Subcutaneous adipose tissue (tissue), 4 donors: Measurements from ENCODE around the gene CRTC1. TPM values are rescaled to one million over a fixed set of nuclear protein-coding genes. Genes with fewer than 3 reads are reported as not detected.

Experiments
- CTCF ChIP-seq: fragments of 450-650 bp; IDR thresholded peaks from one replicate; pipeline ENCODE4 v1.5.1; 2016; ENCODE audit warnings: low read depth, mild to moderate bottlenecking, control low read depth, antibody characterized with exemption, moderate library complexity
- total RNA-seq, 4 donors: library from RNA; depleted of rRNA; stranded (reverse); fragments of >200 nt; gene quantifications; one replicate each; pipeline ENCODE4 v1.1.0, GENCODE V29; 2016

The CRTC1 gene
- total RNA-seq, 4 donors from 2014 or later, result 2.0 to 8.3 (median 3.9) TPM

- TF ChIP-seq CTCF, result no peak
Measured at GRCh38 chr19:18754501-18754900, 71.0 kb downstream of the CRTC1 start.

- TF ChIP-seq CTCF, result no peak
Measured at GRCh38 chr19:18756896-18757295, 73.4 kb downstream of the CRTC1 start.

GRCh38 chr19:18759304-18759994 is 76.0 kb downstream of the CRTC1 start:
- no peak for TF ChIP-seq CTCF

GRCh38 chr19:18759995-18760426 is 76.5 kb downstream of the CRTC1 start:
- TF ChIP-seq CTCF, result no peak

- TF ChIP-seq CTCF, result no peak
Measured at GRCh38 chr19:18760440-18761383, 77.2 kb downstream of the CRTC1 start.

- no peak for TF ChIP-seq CTCF
Measured at GRCh38 chr19:18761531-18762110, 78.1 kb downstream of the CRTC1 start.
